Measurements from ENCODE around the gene SMIM12. TPM values are rescaled to one million over a fixed set of nuclear protein-coding genes. Genes with fewer than 3 reads are reported as not detected.

The SMIM12 gene
- total and polyA plus RNA-seq, 2 of the 8 experiments (the other 6 are each of a cell fraction or from before 2014, with no cell fraction given): 40.9 to 49.2 TPM

DNA sequence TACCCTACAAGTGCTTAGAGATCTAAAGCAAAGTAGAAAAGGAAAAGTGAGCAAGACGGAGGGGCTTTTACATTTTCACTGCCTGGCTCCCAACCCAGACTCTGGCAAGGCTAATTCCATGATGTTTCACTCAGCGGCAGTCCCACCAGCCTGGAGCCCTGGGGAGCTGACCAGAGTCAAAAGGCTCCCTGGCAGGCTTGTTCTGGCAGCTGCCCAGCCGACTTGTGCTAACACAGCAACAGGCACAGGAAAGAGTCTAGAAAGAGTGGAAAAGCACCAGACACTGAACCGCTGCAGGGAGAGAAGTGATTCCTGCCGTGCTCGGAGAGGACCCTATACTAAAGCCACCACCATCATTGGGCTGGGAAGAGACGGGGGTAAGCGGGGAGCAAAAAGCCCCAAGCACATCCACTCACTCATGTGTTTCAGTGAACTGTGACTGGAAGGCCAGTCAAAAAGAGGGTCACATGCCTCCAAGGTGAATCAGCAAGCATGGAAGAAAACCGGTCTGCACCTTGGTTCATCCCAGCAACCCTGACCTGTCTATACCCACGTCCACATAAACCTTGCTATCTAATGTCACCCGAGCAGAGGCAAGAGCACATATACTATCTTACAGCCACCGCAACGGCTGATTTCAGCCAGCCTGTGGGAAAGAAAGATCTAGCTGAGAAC lies 8.0 kb downstream of the SMIM12 start (continued):
- TF ChIP-seq, protein P1, sequence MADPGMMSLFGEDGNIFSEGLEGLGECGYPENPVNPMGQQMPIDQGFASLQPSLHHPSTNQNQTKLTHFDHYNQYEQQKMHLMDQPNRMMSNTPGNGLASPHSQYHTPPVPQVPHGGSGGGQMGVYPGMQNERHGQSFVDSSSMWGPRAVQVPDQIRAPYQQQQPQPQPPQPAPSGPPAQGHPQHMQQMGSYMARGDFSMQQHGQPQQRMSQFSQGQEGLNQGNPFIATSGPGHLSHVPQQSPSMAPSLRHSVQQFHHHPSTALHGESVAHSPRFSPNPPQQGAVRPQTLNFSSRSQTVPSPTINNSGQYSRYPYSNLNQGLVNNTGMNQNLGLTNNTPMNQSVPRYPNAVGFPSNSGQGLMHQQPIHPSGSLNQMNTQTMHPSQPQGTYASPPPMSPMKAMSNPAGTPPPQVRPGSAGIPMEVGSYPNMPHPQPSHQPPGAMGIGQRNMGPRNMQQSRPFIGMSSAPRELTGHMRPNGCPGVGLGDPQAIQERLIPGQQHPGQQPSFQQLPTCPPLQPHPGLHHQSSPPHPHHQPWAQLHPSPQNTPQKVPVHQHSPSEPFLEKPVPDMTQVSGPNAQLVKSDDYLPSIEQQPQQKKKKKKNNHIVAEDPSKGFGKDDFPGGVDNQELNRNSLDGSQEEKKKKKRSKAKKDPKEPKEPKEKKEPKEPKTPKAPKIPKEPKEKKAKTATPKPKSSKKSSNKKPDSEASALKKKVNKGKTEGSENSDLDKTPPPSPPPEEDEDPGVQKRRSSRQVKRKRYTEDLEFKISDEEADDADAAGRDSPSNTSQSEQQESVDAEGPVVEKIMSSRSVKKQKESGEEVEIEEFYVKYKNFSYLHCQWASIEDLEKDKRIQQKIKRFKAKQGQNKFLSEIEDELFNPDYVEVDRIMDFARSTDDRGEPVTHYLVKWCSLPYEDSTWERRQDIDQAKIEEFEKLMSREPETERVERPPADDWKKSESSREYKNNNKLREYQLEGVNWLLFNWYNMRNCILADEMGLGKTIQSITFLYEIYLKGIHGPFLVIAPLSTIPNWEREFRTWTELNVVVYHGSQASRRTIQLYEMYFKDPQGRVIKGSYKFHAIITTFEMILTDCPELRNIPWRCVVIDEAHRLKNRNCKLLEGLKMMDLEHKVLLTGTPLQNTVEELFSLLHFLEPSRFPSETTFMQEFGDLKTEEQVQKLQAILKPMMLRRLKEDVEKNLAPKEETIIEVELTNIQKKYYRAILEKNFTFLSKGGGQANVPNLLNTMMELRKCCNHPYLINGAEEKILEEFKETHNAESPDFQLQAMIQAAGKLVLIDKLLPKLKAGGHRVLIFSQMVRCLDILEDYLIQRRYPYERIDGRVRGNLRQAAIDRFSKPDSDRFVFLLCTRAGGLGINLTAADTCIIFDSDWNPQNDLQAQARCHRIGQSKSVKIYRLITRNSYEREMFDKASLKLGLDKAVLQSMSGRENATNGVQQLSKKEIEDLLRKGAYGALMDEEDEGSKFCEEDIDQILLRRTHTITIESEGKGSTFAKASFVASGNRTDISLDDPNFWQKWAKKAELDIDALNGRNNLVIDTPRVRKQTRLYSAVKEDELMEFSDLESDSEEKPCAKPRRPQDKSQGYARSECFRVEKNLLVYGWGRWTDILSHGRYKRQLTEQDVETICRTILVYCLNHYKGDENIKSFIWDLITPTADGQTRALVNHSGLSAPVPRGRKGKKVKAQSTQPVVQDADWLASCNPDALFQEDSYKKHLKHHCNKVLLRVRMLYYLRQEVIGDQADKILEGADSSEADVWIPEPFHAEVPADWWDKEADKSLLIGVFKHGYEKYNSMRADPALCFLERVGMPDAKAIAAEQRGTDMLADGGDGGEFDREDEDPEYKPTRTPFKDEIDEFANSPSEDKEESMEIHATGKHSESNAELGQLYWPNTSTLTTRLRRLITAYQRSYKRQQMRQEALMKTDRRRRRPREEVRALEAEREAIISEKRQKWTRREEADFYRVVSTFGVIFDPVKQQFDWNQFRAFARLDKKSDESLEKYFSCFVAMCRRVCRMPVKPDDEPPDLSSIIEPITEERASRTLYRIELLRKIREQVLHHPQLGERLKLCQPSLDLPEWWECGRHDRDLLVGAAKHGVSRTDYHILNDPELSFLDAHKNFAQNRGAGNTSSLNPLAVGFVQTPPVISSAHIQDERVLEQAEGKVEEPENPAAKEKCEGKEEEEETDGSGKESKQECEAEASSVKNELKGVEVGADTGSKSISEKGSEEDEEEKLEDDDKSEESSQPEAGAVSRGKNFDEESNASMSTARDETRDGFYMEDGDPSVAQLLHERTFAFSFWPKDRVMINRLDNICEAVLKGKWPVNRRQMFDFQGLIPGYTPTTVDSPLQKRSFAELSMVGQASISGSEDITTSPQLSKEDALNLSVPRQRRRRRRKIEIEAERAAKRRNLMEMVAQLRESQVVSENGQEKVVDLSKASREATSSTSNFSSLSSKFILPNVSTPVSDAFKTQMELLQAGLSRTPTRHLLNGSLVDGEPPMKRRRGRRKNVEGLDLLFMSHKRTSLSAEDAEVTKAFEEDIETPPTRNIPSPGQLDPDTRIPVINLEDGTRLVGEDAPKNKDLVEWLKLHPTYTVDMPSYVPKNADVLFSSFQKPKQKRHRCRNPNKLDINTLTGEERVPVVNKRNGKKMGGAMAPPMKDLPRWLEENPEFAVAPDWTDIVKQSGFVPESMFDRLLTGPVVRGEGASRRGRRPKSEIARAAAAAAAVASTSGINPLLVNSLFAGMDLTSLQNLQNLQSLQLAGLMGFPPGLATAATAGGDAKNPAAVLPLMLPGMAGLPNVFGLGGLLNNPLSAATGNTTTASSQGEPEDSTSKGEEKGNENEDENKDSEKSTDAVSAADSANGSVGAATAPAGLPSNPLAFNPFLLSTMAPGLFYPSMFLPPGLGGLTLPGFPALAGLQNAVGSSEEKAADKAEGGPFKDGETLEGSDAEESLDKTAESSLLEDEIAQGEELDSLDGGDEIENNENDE (IDR thresholded peaks at IDR 0.05; ENCODE audit: insufficient replicate concordance, low read length): no peak
- no peak for TF ChIP-seq TBP (IDR thresholded peaks at IDR 0.05; ENCODE audit: low read depth, low read length)
